HCT116 (cell line): ENCODE results near the gene TOR1AIP1. TPM values are rescaled to one million over a fixed set of nuclear protein-coding genes. Genes with fewer than 3 reads are reported as not detected.

Source experiments
- ATAC-seq: fragments of 200-7000 bp; cut with Tn5 transposase; 2 replicates; pipeline ENCODE4 v1.9.1; 2020; ENCODE audit warnings: mild to moderate bottlenecking, moderate library complexity
- BruUV-seq: library from RNA; stranded (reverse); fragments of 400-500 nt; replicated peaks from 2 replicates; lab custom pipeline; 2021; lab: Mats Ljungman, UMichigan
- CTCF ChIA-PET: fragments of 300-600 bp; sonication (Branson Sonifier 250); formaldehyde crosslinking; loops from one replicate; lab custom pipeline; 2021; ENCODE audit warnings: antibody characterized with exemption; lab: Charles Lee
- POLR2A ChIA-PET: fragments of 300-600, 350-600 bp; sonication (Branson Sonifier 250); formaldehyde crosslinking; loops from one replicate; lab custom pipeline; 2021; ENCODE audit warnings: antibody characterized with exemption; lab: Charles Lee
- RAD21 ChIA-PET, 2 experiments: fragments of 300-600 bp; sonication (Branson Sonifier 250); formaldehyde crosslinking; loops; one replicate each; lab custom pipeline; 2023; ENCODE audit warnings: low total read pairs in 2 of 2; ENCODE audit not compliant: uncharacterized antibody in 2 of 2, unreplicated experiment in 2 of 2, low non-redundant PET in 1 of 2; lab: Charles Lee
- DNase-seq: peaks from one replicate; pipeline ENCODE4 v3.0.0-alpha.2; 2010; ENCODE audit warnings: low read depth, low spot score
- H2AFZ ChIP-seq: fragments of 200-600 bp; shearing (Covaris generic), sonication (generic); 2 replicates; pipeline ENCODE4 v1.6.1; 2017; ENCODE audit warnings: low read depth, mixed run types, mixed read lengths, antibody characterized with exemption, low read length; ENCODE audit not compliant: poor library complexity, severe bottlenecking
- H3K27ac ChIP-seq: 2 replicates; pipeline ENCODE4 v1.5.1; 2012; ENCODE audit warnings: low read depth, low read length
- H3K27me3 ChIP-seq: fragments of 200-600 bp; sonication (generic); 2 replicates; pipeline ENCODE4 v1.6.1; 2016; ENCODE audit warnings: mixed run types, low read length, mixed read lengths; ENCODE audit not compliant: insufficient read depth
- H3K36me3 ChIP-seq, 2 experiments: fragments of 200-500 bp in 1 of 2; fragments of 200-600 bp in 1 of 2; sonication (Bioruptor generic) in 1 of 2; sonication (generic) in 1 of 2; 2 replicates each; pipeline versions ENCODE4 v1.5.1 to v1.6.1; 2014 to 2016; ENCODE audit warnings: low read length in 2 of 2, inconsistent platforms in 1 of 2, mixed read lengths in 1 of 2, mixed run types in 1 of 2; ENCODE audit not compliant: insufficient read depth in 2 of 2, control insufficient read depth in 1 of 2
- H3K4me1 ChIP-seq, 2 experiments: fragments of 200-600 bp in 1 of 2; sonication (generic) in 1 of 2; 2 replicates each; pipeline versions ENCODE4 v1.5.1 to v1.6.1; 2012 to 2017; ENCODE audit warnings: low read length in 2 of 2, inconsistent platforms in 1 of 2, mild to moderate bottlenecking in 1 of 2, mixed read lengths in 1 of 2, mixed run types in 1 of 2, moderate library complexity in 1 of 2; ENCODE audit not compliant: insufficient read depth in 2 of 2, control insufficient read depth in 1 of 2
- H3K4me2 ChIP-seq: fragments of 200-600 bp; sonication (generic); 2 replicates; pipeline ENCODE4 v1.6.1; 2017; ENCODE audit warnings: mixed run types, low read length, mixed read lengths
- H3K4me3 ChIP-seq, 2 experiments: fragments of 200-600 bp in 1 of 2; sonication (generic) in 1 of 2; replicated peaks in 1 of 2; 2 replicates each; pipeline ENCODE4 v1.5.1; 2011 to 2016; ENCODE audit warnings: low read length in 2 of 2, control low read depth in 1 of 2, low read depth in 1 of 2, mild to moderate bottlenecking in 1 of 2, mixed read lengths in 1 of 2, mixed run types in 1 of 2
- H3K79me2 ChIP-seq: fragments of 200-600 bp; sonication (generic); 2 replicates; pipeline ENCODE4 v1.6.1; 2017; ENCODE audit warnings: mild to moderate bottlenecking, mixed run types, low read length, moderate library complexity, mixed read lengths; ENCODE audit not compliant: insufficient read depth
- H3K9ac ChIP-seq: fragments of 200-600 bp; sonication (generic); 2 replicates; pipeline ENCODE4 v1.6.1; 2016; ENCODE audit warnings: low read length, mixed read lengths
- H3K9me2 ChIP-seq: fragments of 200-600 bp; sonication (generic), shearing (Covaris generic); 2 replicates; pipeline ENCODE4 v1.6.1; 2017; ENCODE audit warnings: mixed run types, mild to moderate bottlenecking, moderate library complexity; ENCODE audit not compliant: insufficient read depth
- H3K9me3 ChIP-seq, 2 experiments: fragments of 200-500 bp in 1 of 2; fragments of 200-600 bp in 1 of 2; sonication (Bioruptor generic) in 1 of 2; sonication (generic) in 1 of 2; 2 replicates each; pipeline ENCODE4 v1.6.1; 2014 to 2017; ENCODE audit warnings: low read length in 2 of 2, mixed read lengths in 2 of 2, inconsistent platforms in 1 of 2, low read depth in 1 of 2, mild to moderate bottlenecking in 1 of 2, mixed run types in 1 of 2, moderate library complexity in 1 of 2; ENCODE audit not compliant: control insufficient read depth in 1 of 2, insufficient read depth in 1 of 2
- H4K20me1 ChIP-seq: fragments of 200-600 bp; sonication (generic), shearing (Covaris generic); 2 replicates; pipeline ENCODE4 v1.6.1; 2017; ENCODE audit warnings: mixed run types, mild to moderate bottlenecking, moderate library complexity; ENCODE audit not compliant: insufficient read depth
- ATF3 ChIP-seq: IDR thresholded peaks from 2 replicates; pipeline ENCODE4 v1.6.1; 2012
- EGR1 ChIP-seq: IDR thresholded peaks from 2 replicates; pipeline ENCODE4 v1.6.1; 2012; ENCODE audit warnings: low read depth
- EZH2 ChIP-seq: fragments of 200-600 bp; sonication (generic); IDR thresholded peaks from 2 replicates; pipeline ENCODE4 v1.6.1; 2017; ENCODE audit warnings: antibody characterized with exemption, mixed run types
- POLR2A ChIP-seq: IDR thresholded peaks from 2 replicates; pipeline ENCODE4 v1.7.0; 2011; ENCODE audit warnings: borderline replicate concordance; ENCODE audit not compliant: insufficient read depth, insufficient read length; ENCODE audit errors: extremely low read depth
- SP1 ChIP-seq: IDR thresholded peaks from 2 replicates; pipeline ENCODE4 v1.6.1; 2012; ENCODE audit warnings: low read depth
- ZBTB33 ChIP-seq: IDR thresholded peaks from 2 replicates; pipeline ENCODE4 v1.6.1; 2011; ENCODE audit warnings: mild to moderate bottlenecking, low read length, moderate library complexity; ENCODE audit not compliant: insufficient replicate concordance; ENCODE audit errors: extremely low read depth
- ZFX ChIP-seq: fragments of 450-650 bp; IDR thresholded peaks from 2 replicates; pipeline ENCODE4 v1.6.1; 2017
- ZNF274 ChIP-seq: fragments of 200-500 bp; sonication (Bioruptor generic); IDR thresholded peaks from 2 replicates; pipeline ENCODE4 v1.6.1; 2014; ENCODE audit warnings: mild to moderate bottlenecking, low read depth, low read length, inconsistent platforms
- intact Hi-C: fragments of 100-400 bp; cut with micrococcal nuclease; formaldehyde crosslinking; loops from 2 replicates; pipeline ENCODE4 v1.10.0; 2022
- total RNA-seq: library from RNA; stranded (reverse); gene quantifications from one replicate; pipeline ENCODE4 v1.2.1, GENCODE V29; 2021; ENCODE audit not compliant: unreplicated experiment

Gene TOR1AIP1
- total RNA-seq, 1 experiment from 2014 or later = 30.5 TPM

- POLR2A ChIA-PET = no interaction called here
- ATAC-seq (no peak), DNase-seq (no peak)
- no peaks in the 10 kb centered on the region for H3K9me3 ChIP-seq
- intact Hi-C loops = no loop called here
- no peak overlapping the region for H3K27ac ChIP-seq
- H3K4me1 ChIP-seq = no peaks in the 10 kb centered on the region
- H3K4me2 ChIP-seq = no peak overlapping the region
- no peaks in the 10 kb centered on the region; the same call in 1 of the 2 replicates for H3K79me2 ChIP-seq
- H3K9me2 ChIP-seq = no peaks in the 10 kb centered on the region
- CTCF ChIA-PET = no interaction called here
- TF ChIP-seq ZNF274 = no peak
- H3K9ac ChIP-seq = no peak overlapping the region
- no peak overlapping the region for H2AFZ ChIP-seq
- no peak overlapping the region for H3K4me3 ChIP-seq
- no peaks in the 10 kb centered on the region for H4K20me1 ChIP-seq
- RAD21 ChIA-PET = no interaction called here
- no peaks in the 10 kb centered on the region for H3K27me3 ChIP-seq
- peaks cover 0 to 2% of the 10 kb centered on the region in 2 experiments; a peak in 2 of 4 replicates for H3K36me3 ChIP-seq
- BruUV-seq = no TSS peak
Observed at GRCh38 chr1:179840107-179840506, 42.0 kb upstream of the TOR1AIP1 start.

- peaks cover 14 to 39% of the 10 kb centered on the region in 2 experiments; a peak in 3 of 4 replicates for H3K36me3 ChIP-seq
- RAD21 ChIA-PET = no interaction called here
Observed at GRCh38 chr1:179848233-179848632, 33.9 kb upstream of the TOR1AIP1 start.

More at GRCh38 chr1:179848233-179848632, 33.9 kb upstream of the TOR1AIP1 start:
- ChIA-PET CTCF (no interaction called here), POLR2A (no interaction called here)
- TF ChIP-seq POLR2A = no peak
- TF ChIP-seq EZH2 = no peak
- no peak for TF ChIP-seq ZBTB33
- TF ChIP-seq ATF3 = no peak
- no peak for TF ChIP-seq SP1
- no peak for TF ChIP-seq EGR1
- TF ChIP-seq ZFX = no peak
- DNase-seq = no peak
- H3K4me3 ChIP-seq = no peak overlapping the region
- H3K27me3 ChIP-seq = no peaks in the 10 kb centered on the region
- BruUV-seq = no TSS peak
- H2AFZ ChIP-seq = no peak overlapping the region
- intact Hi-C loops = no loop called here
- no peak for ATAC-seq
- H3K27ac ChIP-seq = no peak overlapping the region
- H3K9ac ChIP-seq = no peak overlapping the region
- H3K79me2 ChIP-seq = no peaks in the 10 kb centered on the region; the same call in 1 of the 2 replicates
- no peaks in the 10 kb centered on the region for H4K20me1 ChIP-seq
- H3K4me1 ChIP-seq = peaks cover 0 to 8% of the 10 kb centered on the region in 2 experiments; a peak in 2 of 4 replicates
- H3K4me2 ChIP-seq = no peak overlapping the region
- H3K9me2 ChIP-seq = no peaks in the 10 kb centered on the region
- no peaks in the 10 kb centered on the region for H3K9me3 ChIP-seq
